ENCODE data around the gene ALOX15B.

- no peak for TF ChIP-seq CTCF (IDR thresholded peaks at IDR 0.05 in 4 of 5, conservative IDR thresholded peaks at IDR 0.05 in 1 of 5)
- TF ChIP-seq POLR2A (IDR thresholded peaks at IDR 0.05), result no peak
Measured at GRCh38 chr17:8005967-8006730, 32.7 kb upstream of the ALOX15B start.

All from gastrocnemius medialis (tissue), 4 donors.